Measurements from ENCODE around the gene UNC13A.

DNA sequence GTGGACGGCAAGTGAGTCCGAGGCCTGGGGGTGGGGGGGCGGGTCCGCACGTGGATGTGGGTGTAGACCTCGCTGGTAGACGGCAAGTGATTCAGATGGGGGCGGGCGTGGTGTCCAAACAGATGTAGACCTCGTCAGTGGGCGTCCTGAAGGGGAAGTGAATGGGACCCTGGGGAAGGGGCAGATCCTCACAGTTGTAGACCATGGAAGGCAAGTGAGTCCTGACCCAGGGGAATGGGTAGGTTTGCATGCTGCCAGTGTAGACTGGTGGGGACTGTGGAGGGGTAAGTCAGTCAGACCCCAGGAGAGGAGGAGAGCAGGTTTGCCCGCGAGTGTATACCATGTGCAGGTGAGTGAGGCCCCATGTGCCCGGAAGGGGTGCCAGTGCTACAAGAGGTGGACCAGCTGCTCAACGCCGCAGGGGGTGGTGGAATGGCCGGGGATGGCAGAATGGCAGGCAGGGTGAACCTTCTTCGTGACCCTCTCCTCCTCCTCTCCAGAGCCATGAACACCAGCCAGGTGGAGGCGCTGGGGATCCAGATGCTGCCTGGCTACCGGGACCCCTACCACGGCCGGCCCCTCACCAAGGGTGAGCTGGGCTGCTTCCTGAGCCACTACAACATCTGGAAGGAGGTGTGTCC, 110.6 kb downstream of the UNC13A start:
- TF ChIP-seq, protein P1, sequence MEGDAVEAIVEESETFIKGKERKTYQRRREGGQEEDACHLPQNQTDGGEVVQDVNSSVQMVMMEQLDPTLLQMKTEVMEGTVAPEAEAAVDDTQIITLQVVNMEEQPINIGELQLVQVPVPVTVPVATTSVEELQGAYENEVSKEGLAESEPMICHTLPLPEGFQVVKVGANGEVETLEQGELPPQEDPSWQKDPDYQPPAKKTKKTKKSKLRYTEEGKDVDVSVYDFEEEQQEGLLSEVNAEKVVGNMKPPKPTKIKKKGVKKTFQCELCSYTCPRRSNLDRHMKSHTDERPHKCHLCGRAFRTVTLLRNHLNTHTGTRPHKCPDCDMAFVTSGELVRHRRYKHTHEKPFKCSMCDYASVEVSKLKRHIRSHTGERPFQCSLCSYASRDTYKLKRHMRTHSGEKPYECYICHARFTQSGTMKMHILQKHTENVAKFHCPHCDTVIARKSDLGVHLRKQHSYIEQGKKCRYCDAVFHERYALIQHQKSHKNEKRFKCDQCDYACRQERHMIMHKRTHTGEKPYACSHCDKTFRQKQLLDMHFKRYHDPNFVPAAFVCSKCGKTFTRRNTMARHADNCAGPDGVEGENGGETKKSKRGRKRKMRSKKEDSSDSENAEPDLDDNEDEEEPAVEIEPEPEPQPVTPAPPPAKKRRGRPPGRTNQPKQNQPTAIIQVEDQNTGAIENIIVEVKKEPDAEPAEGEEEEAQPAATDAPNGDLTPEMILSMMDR (conservative IDR thresholded peaks at IDR 0.05; ENCODE audit: low read depth, low read length) = no peak
- no peak for TF ChIP-seq EZH2 (IDR thresholded peaks at IDR 0.05; ENCODE audit: borderline replicate concordance, low read depth, low read length, poor library complexity, severe bottlenecking)
